ENCODE data around the gene SLC2A8.

SLC2A8 gene

DNA sequence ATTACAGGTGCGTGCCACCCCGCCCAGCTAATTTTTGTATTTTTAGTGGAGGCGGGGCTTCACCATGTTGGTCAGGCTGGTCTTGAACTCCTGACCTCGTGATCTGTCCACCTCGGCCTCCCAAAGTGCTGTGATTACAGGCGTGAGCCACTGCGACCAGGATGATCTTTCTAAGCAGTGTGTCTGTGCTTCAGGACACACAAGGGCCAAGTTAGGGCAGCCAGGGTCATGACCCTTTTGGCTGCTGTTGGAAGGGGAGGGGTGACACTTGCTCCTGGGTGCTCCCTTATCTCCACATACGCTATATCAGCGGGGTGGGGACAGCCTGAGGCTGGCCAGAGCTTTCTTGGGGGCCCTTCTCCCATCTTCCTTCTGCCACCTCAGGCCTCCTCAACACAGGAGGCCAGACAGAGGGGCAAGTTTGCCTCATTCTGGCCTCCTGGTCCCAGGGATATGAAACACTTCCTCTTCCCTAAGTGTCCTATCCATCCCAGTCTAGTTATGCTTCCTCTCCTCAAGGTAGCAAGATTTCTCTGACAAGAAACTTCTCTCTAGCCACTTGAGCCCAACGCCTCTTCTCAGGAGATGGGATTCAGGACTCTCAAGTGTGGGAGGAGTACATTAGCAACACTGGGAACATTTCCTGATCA is 25.3 kb downstream of the SLC2A8 start:
- Histone ChIP-seq H3K9ac (ENCODE audit: low read depth, low read length, poor library complexity, severe bottlenecking) (peak overlapping the region; percentile 95), H2AFZ (ENCODE audit: low read length) (no peak overlapping the region)

DNA sequence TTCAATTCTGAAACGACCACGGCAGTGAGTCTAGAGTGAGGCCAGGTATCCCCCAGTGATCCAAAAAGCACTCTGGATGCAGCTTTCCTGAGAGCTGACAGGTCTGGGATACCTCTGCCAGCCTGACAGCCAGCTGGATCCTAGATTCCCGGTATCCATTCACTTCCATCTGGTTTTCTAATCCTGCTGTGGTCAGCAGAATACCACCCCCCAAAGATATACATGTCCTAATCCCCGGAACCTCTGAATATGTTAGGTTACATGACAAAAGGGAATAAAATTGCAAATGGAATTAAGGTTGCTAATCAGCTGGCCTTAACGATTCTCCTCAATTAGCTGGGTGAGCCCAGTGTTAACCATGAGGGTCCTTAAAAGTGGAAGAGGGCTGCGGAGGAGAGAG is 25.8 kb downstream of the SLC2A8 start:
- H2AFZ ChIP-seq (ENCODE audit: low read length): no peak overlapping the region
- H3K9me2 ChIP-seq (replicated peaks; ENCODE audit: low read depth, low read length): no peaks in the 10 kb centered on the region
- no peaks in the 10 kb centered on the region for H3K36me3 ChIP-seq (ENCODE audit: insufficient read depth, low read length)
- H4K20me1 ChIP-seq (ENCODE audit: insufficient read depth, low read length, poor library complexity, severe bottlenecking): peaks cover 8% of the 10 kb centered on the region
- H3K9ac ChIP-seq (ENCODE audit: low read depth, low read length, poor library complexity, severe bottlenecking): peak overlapping the region; percentile 95
- H3K9me3 ChIP-seq (ENCODE audit: insufficient read depth, low read depth, low read length): no peaks in the 10 kb centered on the region
- H3K79me2 ChIP-seq (ENCODE audit: insufficient read depth, low read length): peaks cover 46% of the 10 kb centered on the region
- no peak for TF ChIP-seq EZH2phosphoT487 (IDR thresholded peaks at IDR 0.05; ENCODE audit: borderline replicate concordance)
- TF ChIP-seq, protein P1, sequence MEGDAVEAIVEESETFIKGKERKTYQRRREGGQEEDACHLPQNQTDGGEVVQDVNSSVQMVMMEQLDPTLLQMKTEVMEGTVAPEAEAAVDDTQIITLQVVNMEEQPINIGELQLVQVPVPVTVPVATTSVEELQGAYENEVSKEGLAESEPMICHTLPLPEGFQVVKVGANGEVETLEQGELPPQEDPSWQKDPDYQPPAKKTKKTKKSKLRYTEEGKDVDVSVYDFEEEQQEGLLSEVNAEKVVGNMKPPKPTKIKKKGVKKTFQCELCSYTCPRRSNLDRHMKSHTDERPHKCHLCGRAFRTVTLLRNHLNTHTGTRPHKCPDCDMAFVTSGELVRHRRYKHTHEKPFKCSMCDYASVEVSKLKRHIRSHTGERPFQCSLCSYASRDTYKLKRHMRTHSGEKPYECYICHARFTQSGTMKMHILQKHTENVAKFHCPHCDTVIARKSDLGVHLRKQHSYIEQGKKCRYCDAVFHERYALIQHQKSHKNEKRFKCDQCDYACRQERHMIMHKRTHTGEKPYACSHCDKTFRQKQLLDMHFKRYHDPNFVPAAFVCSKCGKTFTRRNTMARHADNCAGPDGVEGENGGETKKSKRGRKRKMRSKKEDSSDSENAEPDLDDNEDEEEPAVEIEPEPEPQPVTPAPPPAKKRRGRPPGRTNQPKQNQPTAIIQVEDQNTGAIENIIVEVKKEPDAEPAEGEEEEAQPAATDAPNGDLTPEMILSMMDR (conservative IDR thresholded peaks at IDR 0.05; ENCODE audit: low read length): no peak
- H3K4me3 ChIP-seq (ENCODE audit: low read length, poor library complexity, severe bottlenecking): peak overlapping the region; percentile 90
- H3F3A ChIP-seq (ENCODE audit: low read depth): no peaks in the 10 kb centered on the region
- peaks cover 21% of the 10 kb centered on the region for H3K4me1 ChIP-seq (ENCODE audit: insufficient read depth, low read length, poor library complexity, severe bottlenecking)
- no peaks in the 10 kb centered on the region for H3K27me3 ChIP-seq (ENCODE audit: insufficient read depth, low read length, poor library complexity, severe bottlenecking)
- H3K4me2 ChIP-seq (ENCODE audit: low read depth, low read length, poor library complexity, severe bottlenecking): peak overlapping the region; percentile 98

More for the DNA sequence above, 25.3 kb downstream of the SLC2A8 start:
- H3K9me2 ChIP-seq (replicated peaks; ENCODE audit: low read depth, low read length): no peaks in the 10 kb centered on the region
- peak overlapping the region; percentile 98 for H3K4me2 ChIP-seq (ENCODE audit: low read depth, low read length, poor library complexity, severe bottlenecking)
- H3K9me3 ChIP-seq (ENCODE audit: insufficient read depth, low read depth, low read length): no peaks in the 10 kb centered on the region
- H3K36me3 ChIP-seq (ENCODE audit: insufficient read depth, low read length): no peaks in the 10 kb centered on the region
- H4K20me1 ChIP-seq (ENCODE audit: insufficient read depth, low read length, poor library complexity, severe bottlenecking): peaks cover 8% of the 10 kb centered on the region
- H3K27me3 ChIP-seq (ENCODE audit: insufficient read depth, low read length, poor library complexity, severe bottlenecking): no peaks in the 10 kb centered on the region
- peaks cover 41% of the 10 kb centered on the region for H3K79me2 ChIP-seq (ENCODE audit: insufficient read depth, low read length)
- TF ChIP-seq, protein P1 (conservative IDR thresholded peaks at IDR 0.05; ENCODE audit: low read length): no peak
- no peak for TF ChIP-seq EZH2phosphoT487 (IDR thresholded peaks at IDR 0.05; ENCODE audit: borderline replicate concordance)
- no peaks in the 10 kb centered on the region for H3F3A ChIP-seq (ENCODE audit: low read depth)
- peak overlapping the region; percentile 90 for H3K4me3 ChIP-seq (ENCODE audit: low read length, poor library complexity, severe bottlenecking)
- H3K4me1 ChIP-seq (ENCODE audit: insufficient read depth, low read length, poor library complexity, severe bottlenecking): peaks cover 21% of the 10 kb centered on the region

DNA sequence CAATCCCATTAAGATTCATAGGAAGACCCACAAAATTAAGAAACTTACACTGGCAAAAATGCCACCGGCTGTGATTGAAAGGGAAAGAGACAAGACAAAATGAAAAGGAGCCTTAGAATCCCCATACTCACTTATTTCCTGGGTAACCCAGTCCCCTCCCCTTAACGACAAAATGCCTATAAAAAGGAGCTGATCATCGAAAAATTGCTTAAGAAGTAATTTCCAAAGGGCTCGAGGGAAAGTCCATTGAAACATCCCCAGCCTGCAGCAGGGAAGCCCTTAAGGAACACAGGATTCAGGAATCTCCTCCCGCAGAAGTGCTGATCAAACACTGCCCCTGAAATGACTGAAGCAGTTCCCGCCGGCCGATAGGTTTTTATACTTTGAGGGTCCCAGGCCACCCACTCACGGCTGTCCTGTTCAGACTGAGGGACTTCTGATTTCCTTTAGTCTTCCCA is 26.5 kb downstream of the SLC2A8 start:
- Histone ChIP-seq H2AFZ (ENCODE audit: low read length) (peak overlapping the region; percentile 94), H3K4me1 (ENCODE audit: insufficient read depth, low read length, poor library complexity, severe bottlenecking) (peaks cover 21% of the 10 kb centered on the region), H3K4me3 (ENCODE audit: low read length, poor library complexity, severe bottlenecking) (peak overlapping the region; percentile 90), H3K9me3 (ENCODE audit: insufficient read depth, low read depth, low read length) (no peaks in the 10 kb centered on the region), H3K79me2 (ENCODE audit: insufficient read depth, low read length) (peaks cover 49% of the 10 kb centered on the region), H3K9ac (ENCODE audit: low read depth, low read length, poor library complexity, severe bottlenecking) (peak overlapping the region; percentile 95), H3K27me3 (ENCODE audit: insufficient read depth, low read length, poor library complexity, severe bottlenecking) (no peaks in the 10 kb centered on the region), H3K9me2 (replicated peaks; ENCODE audit: low read depth, low read length) (no peaks in the 10 kb centered on the region), H3K4me2 (ENCODE audit: low read depth, low read length, poor library complexity, severe bottlenecking) (peak overlapping the region; percentile 98), H4K20me1 (ENCODE audit: insufficient read depth, low read length, poor library complexity, severe bottlenecking) (peaks cover 8% of the 10 kb centered on the region), H3K36me3 (ENCODE audit: insufficient read depth, low read length) (no peaks in the 10 kb centered on the region), H3F3A (ENCODE audit: low read depth) (no peaks in the 10 kb centered on the region)
- no peak for TF ChIP-seq EZH2phosphoT487 (IDR thresholded peaks at IDR 0.05; ENCODE audit: borderline replicate concordance)
- TF ChIP-seq, protein P1 (conservative IDR thresholded peaks at IDR 0.05; ENCODE audit: low read length): no peak
